GM12891 (cell line): ENCODE results near the gene COL1A2.

Experiments used
- POLR2A ChIP-seq: IDR thresholded peaks from 2 replicates; pipeline ENCODE4 v1.6.1; 2011; ENCODE audit warnings: low read depth, low read length, control low read depth
- POLR2AphosphoS5 ChIP-seq: IDR thresholded peaks from 2 replicates; pipeline ENCODE4 v1.6.1; 2011; ENCODE audit warnings: low read depth, low read length, control low read depth
- SPI1 ChIP-seq: IDR thresholded peaks from 2 replicates; pipeline ENCODE4 v1.6.1; 2011; ENCODE audit warnings: low read depth, low read length, control low read depth

DNA sequence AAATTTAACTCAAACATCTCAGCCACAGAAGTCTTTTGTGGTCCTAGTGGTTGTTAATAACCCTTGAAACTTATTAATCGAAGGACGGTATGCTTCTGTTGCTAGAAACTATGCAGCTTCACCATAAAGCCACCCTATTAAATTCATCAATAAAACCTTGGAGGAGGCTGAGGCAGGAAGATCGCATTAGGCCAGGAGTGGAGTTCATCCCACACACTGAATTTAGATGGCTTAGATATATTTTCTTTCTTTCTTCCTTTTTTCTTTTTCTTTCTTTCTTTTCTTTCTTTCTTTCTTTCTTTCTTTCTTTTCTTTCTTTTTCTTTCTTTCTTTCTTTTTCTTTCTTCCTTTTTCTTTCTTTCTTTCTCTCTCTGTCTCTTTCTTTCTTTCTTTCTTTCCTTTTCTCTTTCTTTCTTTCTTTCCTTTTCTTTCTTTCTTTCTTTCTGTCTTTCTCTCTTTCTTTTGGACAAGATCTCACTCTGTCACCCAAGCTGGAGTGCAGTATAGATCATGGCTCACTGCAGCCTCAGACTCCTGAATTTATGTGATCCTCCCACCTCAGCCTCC, 84.0 kb downstream of the COL1A2 start:
- no peak for TF ChIP-seq POLR2AphosphoS5
- TF ChIP-seq POLR2A = no peak
- TF ChIP-seq SPI1 = no peak
